Lower leg skin (tissue), 4 donors: ENCODE data around the gene ENDOD1. TPM values are rescaled to one million over a fixed set of nuclear protein-coding genes. Genes with fewer than 3 reads are reported as not detected.

Experiments
- DNase-seq, 2 donors: peaks; one replicate each; pipeline ENCODE4 v3.0.0-alpha.2; 2019; ENCODE audit warnings: low spot score in 2 of 2
- H3K4me3 ChIP-seq: fragments of 200-600 bp; sonication (generic); 2 replicates; pipeline ENCODE4 v1.5.1; 2017; ENCODE audit warnings: mild to moderate bottlenecking, low read depth; ENCODE audit not compliant: poor library complexity, severe bottlenecking
- CTCF ChIP-seq, 3 donors: fragments of 450-650 bp; IDR thresholded peaks; one replicate each; pipeline ENCODE4 v1.5.1; 2016; ENCODE audit warnings: antibody characterized with exemption in 3 of 3, mild to moderate bottlenecking in 3 of 3, moderate library complexity in 2 of 3
- POLR2A ChIP-seq, 2 donors: fragments of 450-650 bp; IDR thresholded peaks; one replicate each; pipeline ENCODE4 v1.6.1; 2016 to 2017; ENCODE audit warnings: antibody characterized with exemption in 2 of 2, mild to moderate bottlenecking in 1 of 2, moderate library complexity in 1 of 2
- WGBS, 2 donors: methylation state at CpG; one replicate each; pipeline ENCODE4 v1.1.5; 2018; 5-methylcytosine and 5-hydroxymethylcytosine counted together
- intact Hi-C: fragments of 100-400 bp; cut with DNase I; formaldehyde crosslinking; loops from one replicate; pipeline ENCODE4 v1.15.0; 2023; ENCODE audit warnings: low total_unique reads
- total RNA-seq, 4 donors: library from RNA; depleted of rRNA; stranded (reverse); fragments of >200 nt; gene quantifications; one replicate each; pipeline ENCODE4 v1.1.0, GENCODE V29; 2016

The ENDOD1 gene
- total RNA-seq, 4 donors from 2014 or later = 57.6 to 113 (median 87.2) TPM

- 95 to 97% methylated on average over 15 to 20 of the region's 22 CpGs for WGBS, 2 donors
- no peak for DNase-seq
- intact Hi-C loops = no loop called here
- no peak overlapping the region for H3K4me3 ChIP-seq
- no peak for TF ChIP-seq CTCF (IDR thresholded peaks at IDR 0.05)
- no peak for TF ChIP-seq POLR2A (IDR thresholded peaks at IDR 0.05)
These were observed 38.9 kb upstream of the ENDOD1 start for GRCh38 chr11:95050595-95051202.

GRCh38 chr11:95054356-95054755 lies 35.3 kb upstream of the ENDOD1 start:
- H3K4me3 ChIP-seq = no peak overlapping the region
- TF ChIP-seq CTCF (IDR thresholded peaks at IDR 0.05) (no peak), POLR2A (IDR thresholded peaks at IDR 0.05) (no peak)
- 83 to 94% methylated on average over 2 of the region's 2 CpGs for WGBS, 2 donors
- intact Hi-C loops = no loop called here
- no peak for DNase-seq

GRCh38 chr11:95055283-95055897 lies 34.3 kb upstream of the ENDOD1 start:
- WGBS, 2 donors = 39 to 40% methylated on average over 2 of the region's 2 CpGs
- intact Hi-C loops = no loop called here
- TF ChIP-seq POLR2A (IDR thresholded peaks at IDR 0.05) (no peak), CTCF (IDR thresholded peaks at IDR 0.05) (no peak)
- H3K4me3 ChIP-seq = no peak overlapping the region
- DNase-seq = no peak

GRCh38 chr11:95057959-95058358 lies 31.7 kb upstream of the ENDOD1 start:
- intact Hi-C loops = no loop called here
- 97 to 98% methylated on average over 8 of the region's 8 CpGs for WGBS, 2 donors

GRCh38 chr11:95058621-95059020 lies 31.0 kb upstream of the ENDOD1 start:
- intact Hi-C loops = no loop called here
- DNase-seq = no peak
- no peak overlapping the region for H3K4me3 ChIP-seq
- WGBS, 2 donors = 83 to 94% methylated on average over 1 of the region's 1 CpG
- no peak for TF ChIP-seq CTCF (IDR thresholded peaks at IDR 0.05)
- TF ChIP-seq POLR2A (IDR thresholded peaks at IDR 0.05) = no peak

More at GRCh38 chr11:95057959-95058358, 31.7 kb upstream of the ENDOD1 start:
- TF ChIP-seq CTCF (IDR thresholded peaks at IDR 0.05) = no peak
- TF ChIP-seq POLR2A (IDR thresholded peaks at IDR 0.05) = no peak
- DNase-seq = no peak
- no peak overlapping the region for H3K4me3 ChIP-seq
